Measurements from ENCODE around the gene DSCAM. TPM values are rescaled to one million over a fixed set of nuclear protein-coding genes. Genes with fewer than 3 reads are reported as not detected.

DSCAM gene
- total RNA-seq, 3 donors from 2014 or later (not counting 1 experiment from before 2014, with no cell fraction given), result not detected

- Mint-ChIP-seq H3K27me3 (ENCODE audit: low read depth in 2 of 2) (no peaks in the 10 kb centered on the region), H3K9me3 (peaks cover 13 to 17% of the 10 kb centered on the region in 2 donors), H3K4me1 (no peaks in the 10 kb centered on the region), H3K27ac (no peak overlapping the region), H3K4me3 (no peak overlapping the region), H3K36me3 (peaks cover 11% of the 10 kb centered on the region)
- WGBS (ENCODE audit: insufficient coverage), result 75% methylated on average over 3 of the region's 4 CpGs
- H3K27ac ChIP-seq (ENCODE audit: low read length), result no peak overlapping the region
- ATAC-seq (no peak), DNase-seq (no peak)
- no peaks in the 10 kb centered on the region for H3K36me3 ChIP-seq (ENCODE audit: control insufficient read depth, insufficient read depth, low read length)
- no peak for TF ChIP-seq CTCF (IDR thresholded peaks at IDR 0.05)
- no peak overlapping the region for H3K4me3 ChIP-seq (ENCODE audit: low read length)
- no peaks in the 10 kb centered on the region for H3K4me1 ChIP-seq (ENCODE audit: control insufficient read depth, insufficient read depth, low read length)
- H3K9me3 ChIP-seq (ENCODE audit: control insufficient read depth, insufficient read depth, low read length), result peaks cover 12% of the 10 kb centered on the region
- intact Hi-C loops (cut with micrococcal nuclease), result no loop called here
- no peaks in the 10 kb centered on the region for H3K27me3 ChIP-seq (ENCODE audit: control insufficient read depth, insufficient read depth, low read length)
These were observed 602.0 kb downstream of the DSCAM start for GRCh38 chr21:40244981-40245380.

GRCh38 chr21:40243685-40244084, 603.3 kb downstream of the DSCAM start:
- DNase-seq (no peak), ATAC-seq (no peak)
- no peak overlapping the region for H3K27ac ChIP-seq (ENCODE audit: low read length)
- Mint-ChIP-seq H3K27me3 (ENCODE audit: low read depth in 2 of 2) (no peaks in the 10 kb centered on the region), H3K4me1 (no peaks in the 10 kb centered on the region), H3K27ac (no peak overlapping the region), H3K4me3 (no peak overlapping the region), H3K9me3 (peaks cover 7 to 13% of the 10 kb centered on the region in 2 donors), H3K36me3 (peaks cover 11% of the 10 kb centered on the region)
- WGBS (ENCODE audit: insufficient coverage), result 89% methylated on average over 5 of the region's 5 CpGs
- intact Hi-C loops (cut with micrococcal nuclease), result no loop called here
- no peak overlapping the region for H3K4me3 ChIP-seq (ENCODE audit: low read length)
- H3K36me3 ChIP-seq (ENCODE audit: control insufficient read depth, insufficient read depth, low read length), result no peaks in the 10 kb centered on the region
- no peaks in the 10 kb centered on the region for H3K4me1 ChIP-seq (ENCODE audit: control insufficient read depth, insufficient read depth, low read length)
- no peak for TF ChIP-seq CTCF (IDR thresholded peaks at IDR 0.05)
- H3K9me3 ChIP-seq (ENCODE audit: control insufficient read depth, insufficient read depth, low read length), result peaks cover 8% of the 10 kb centered on the region
- H3K27me3 ChIP-seq (ENCODE audit: control insufficient read depth, insufficient read depth, low read length), result no peaks in the 10 kb centered on the region

- H3K9me3 ChIP-seq (ENCODE audit: control insufficient read depth, insufficient read depth, low read length), result peaks cover 8% of the 10 kb centered on the region
These were observed 604.2 kb downstream of the DSCAM start for GRCh38 chr21:40242586-40243265.

More at GRCh38 chr21:40242586-40243265, 604.2 kb downstream of the DSCAM start:
- TF ChIP-seq CTCF (IDR thresholded peaks at IDR 0.05), result no peak
- Histone ChIP-seq H3K4me3 (ENCODE audit: low read length) (no peak overlapping the region), H3K4me1 (ENCODE audit: control insufficient read depth, insufficient read depth, low read length) (no peaks in the 10 kb centered on the region), H3K27ac (ENCODE audit: low read length) (no peak overlapping the region), H3K27me3 (ENCODE audit: control insufficient read depth, insufficient read depth, low read length) (no peaks in the 10 kb centered on the region), H3K36me3 (ENCODE audit: control insufficient read depth, insufficient read depth, low read length) (no peaks in the 10 kb centered on the region)
- ATAC-seq, result no peak
- H3K9me3 Mint-ChIP-seq, result peaks cover 3 to 7% of the 10 kb centered on the region in 2 donors
- H3K27ac Mint-ChIP-seq, result no peak overlapping the region
- intact Hi-C loops (cut with micrococcal nuclease), result no loop called here
- DNase-seq, result no peak
- H3K27me3 Mint-ChIP-seq (ENCODE audit: low read depth in 2 of 2), result no peaks in the 10 kb centered on the region
- H3K4me1 Mint-ChIP-seq, result no peaks in the 10 kb centered on the region
- 84% methylated on average over 3 of the region's 3 CpGs for WGBS (ENCODE audit: insufficient coverage)
- H3K4me3 Mint-ChIP-seq, result no peak overlapping the region
- H3K36me3 Mint-ChIP-seq, result peaks cover 11% of the 10 kb centered on the region

All from natural killer cell (primary cell).